ENCODE results near the gene WDR44. TPM values are rescaled to one million over a fixed set of nuclear protein-coding genes. Genes with fewer than 3 reads are reported as not detected.

Gene WDR44
- total RNA-seq, 4 donors from 2014 or later = 16.2 to 24.5 (median 19.2) TPM

- Histone ChIP-seq H3K27me3 (no peaks in the 10 kb centered on the region), H3K36me3 (peaks cover 0 to 10% (median 0%) of the 10 kb centered on the region in 3 donors), H3K27ac (no peak overlapping the region), H3K4me3 (no peak overlapping the region), H3K9me3 (no peaks in the 10 kb centered on the region), H3K4me1 (no peaks in the 10 kb centered on the region)
- DNase-seq (ENCODE audit: low spot score in 2 of 2) = no peak
- WGBS, 2 donors = 82 to 93% methylated on average over 3 to 6 of the region's 6 CpGs
- TF ChIP-seq CTCF (IDR thresholded peaks at IDR 0.05) = no peak
- no peak for TF ChIP-seq EP300 (IDR thresholded peaks at IDR 0.05)
- TF ChIP-seq POLR2A (IDR thresholded peaks at IDR 0.05) = no peak
Measured at GRCh38 chrX:118418811-118419251, 72.9 kb downstream of the WDR44 start.

GRCh38 chrX:118420462-118420861 lies 74.6 kb downstream of the WDR44 start:
- H3K36me3 ChIP-seq = peaks cover 0 to 10% (median 0%) of the 10 kb centered on the region in 3 donors
- H3K27ac ChIP-seq = no peak overlapping the region
- no peaks in the 10 kb centered on the region for H3K4me1 ChIP-seq
- no peak overlapping the region for H3K4me3 ChIP-seq
- TF ChIP-seq EP300 (IDR thresholded peaks at IDR 0.05) = no peak
- TF ChIP-seq CTCF (IDR thresholded peaks at IDR 0.05) = no peak
- no peak for TF ChIP-seq POLR2A (IDR thresholded peaks at IDR 0.05)
- no peaks in the 10 kb centered on the region for H3K27me3 ChIP-seq
- no peaks in the 10 kb centered on the region for H3K9me3 ChIP-seq
- WGBS, 2 donors = 59 to 68% methylated on average over 5 of the region's 5 CpGs
- DNase-seq (ENCODE audit: low spot score in 2 of 2) = no peak

GRCh38 chrX:118423558-118423957 lies 77.7 kb downstream of the WDR44 start:
- no peak for DNase-seq (ENCODE audit: low spot score in 2 of 2)
- TF ChIP-seq POLR2A (IDR thresholded peaks at IDR 0.05) (no peak), EP300 (IDR thresholded peaks at IDR 0.05) (no peak), CTCF (IDR thresholded peaks at IDR 0.05) (no peak)
- peaks cover 0 to 8% (median 0%) of the 10 kb centered on the region in 3 donors for H3K36me3 ChIP-seq
- H3K27ac ChIP-seq = no peak overlapping the region
- H3K9me3 ChIP-seq = no peaks in the 10 kb centered on the region
- 87 to 94% methylated on average over 4 of the region's 4 CpGs for WGBS, 2 donors
- no peaks in the 10 kb centered on the region for H3K27me3 ChIP-seq
- no peak overlapping the region for H3K4me3 ChIP-seq
- no peaks in the 10 kb centered on the region for H3K4me1 ChIP-seq

GRCh38 chrX:118432799-118433198 lies 86.9 kb downstream of the WDR44 start:
- no peak for DNase-seq (ENCODE audit: low spot score in 2 of 2)
- WGBS, 2 donors = 95 to 98% methylated on average over 5 of the region's 5 CpGs
- Histone ChIP-seq H3K4me1 (no peaks in the 10 kb centered on the region), H3K36me3 (peaks cover 0 to 24% (median 0%) of the 10 kb centered on the region in 3 donors), H3K4me3 (no peak overlapping the region), H3K27me3 (no peaks in the 10 kb centered on the region), H3K9me3 (no peaks in the 10 kb centered on the region), H3K27ac (no peak overlapping the region)
- TF ChIP-seq EP300 (IDR thresholded peaks at IDR 0.05) = no peak
- no peak for TF ChIP-seq POLR2A (IDR thresholded peaks at IDR 0.05)
- no peak for TF ChIP-seq CTCF (IDR thresholded peaks at IDR 0.05)

GRCh38 chrX:118437283-118437682 lies 91.4 kb downstream of the WDR44 start:
- TF ChIP-seq CTCF (IDR thresholded peaks at IDR 0.05) (no peak), POLR2A (IDR thresholded peaks at IDR 0.05) (no peak), EP300 (IDR thresholded peaks at IDR 0.05) (no peak)
- Histone ChIP-seq H3K4me1 (no peaks in the 10 kb centered on the region), H3K36me3 (peaks cover 0 to 25% (median 0%) of the 10 kb centered on the region in 3 donors), H3K27ac (no peak overlapping the region), H3K27me3 (no peaks in the 10 kb centered on the region), H3K4me3 (no peak overlapping the region), H3K9me3 (no peaks in the 10 kb centered on the region)
- DNase-seq (ENCODE audit: low spot score in 2 of 2) = no peak
- WGBS, 2 donors = 39 to 65% methylated on average over 1 of the region's 1 CpG
